K562 (cell line): ENCODE results near the gene UCP3. TPM values are rescaled to one million over a fixed set of nuclear protein-coding genes. Genes with fewer than 3 reads are reported as not detected.

ENCODE experiments used
- ATAC-seq: fragments of 200-7000 bp; cut with Tn5 transposase; 3 replicates; pipeline ENCODE4 v1.9.1; 2020; ENCODE audit warnings: moderate library complexity
- BruUV-seq: library from RNA; stranded (reverse); fragments of 400-500 nt; replicated peaks from 2 replicates; lab custom pipeline; 2021; lab: Mats Ljungman, UMichigan
- CTCF ChIA-PET: fragments of 300-600 bp; formaldehyde crosslinking; extraction: SDS; loops from one replicate; lab custom pipeline; 2021; ENCODE audit warnings: low intra/inter-chr PET ratio; lab: Yijun Ruan, JAX
- POLR2A ChIA-PET: fragments of 300-600, 350-650 bp; sonication (Branson Sonifier 250); formaldehyde crosslinking; extraction: SDS; loops from one replicate; lab custom pipeline; 2021; ENCODE audit warnings: antibody characterized with exemption, inconsistent platforms; lab: Yijun Ruan, JAX
- DNase-seq, 4 experiments: peaks; one replicate each; pipeline versions ENCODE4 v3.0.0 to v3.0.0-alpha.2; 2011 to 2018; ENCODE audit warnings: low spot score in 3 of 4, mixed read lengths in 3 of 4; ENCODE audit errors: extremely low read depth in 1 of 4
- FAIRE-seq: peaks from 2 replicates; lab custom pipeline; 2011; peaks lifted over from hg19 to GRCh38; lab: Jason Lieb, UNC
- H2AFZ ChIP-seq: 2 replicates; pipeline ENCODE4 v1.6.0; 2011; ENCODE audit warnings: low read depth, low read length, control low read depth, inconsistent platforms
- H3K27ac ChIP-seq: fragments of 200-600 bp; 3 replicates; pipeline ENCODE4 v1.8.0; 2011; ENCODE audit warnings: low read depth, mild to moderate bottlenecking, control low read depth, inconsistent platforms, low read length, moderate library complexity, mixed read lengths; ENCODE audit errors: extremely low read depth
- H3K27me3 ChIP-seq, 2 experiments: fragments of 300-600 bp in 1 of 2; 2 replicates in 1 of 2; 3 replicates in 1 of 2; pipeline versions ENCODE4 v1.6.0 to v1.8.0; 2011; ENCODE audit warnings: inconsistent platforms in 2 of 2, low read length in 2 of 2, mild to moderate bottlenecking in 1 of 2, mixed read lengths in 1 of 2, moderate library complexity in 1 of 2; ENCODE audit not compliant: control insufficient read depth in 2 of 2, insufficient read depth in 2 of 2
- H3K36me3 ChIP-seq: fragments of 300-600 bp; 3 replicates; pipeline ENCODE4 v1.8.0; 2011; ENCODE audit warnings: mild to moderate bottlenecking, low read length, inconsistent platforms; ENCODE audit not compliant: control insufficient read depth, insufficient read depth
- H3K4me1 ChIP-seq, 2 experiments: fragments of 200-600 bp in 1 of 2; replicated peaks in 1 of 2; 2 replicates in 1 of 2; 3 replicates in 1 of 2; pipeline versions ENCODE4 v1.5.1 to v1.8.0; 2011; ENCODE audit warnings: inconsistent platforms in 2 of 2, low read length in 2 of 2, mild to moderate bottlenecking in 1 of 2, mixed read lengths in 1 of 2, moderate library complexity in 1 of 2; ENCODE audit not compliant: control insufficient read depth in 2 of 2, insufficient read depth in 2 of 2
- H3K4me2 ChIP-seq: 2 replicates; pipeline ENCODE4 v1.6.1; 2011; ENCODE audit warnings: low read length, control low read depth, inconsistent platforms, mixed read lengths; ENCODE audit not compliant: insufficient read depth
- H3K4me3 ChIP-seq: fragments of 200-600 bp; sonication (generic), shearing (Covaris generic); 2 replicates; pipeline ENCODE4 v1.5.1; 2016; ENCODE audit warnings: control low read depth, inconsistent platforms
- H3K79me2 ChIP-seq: fragments of 200-600 bp; 3 replicates; pipeline ENCODE4 v1.8.0; 2011; ENCODE audit warnings: low read length, inconsistent platforms; ENCODE audit not compliant: control insufficient read depth, insufficient read depth
- H3K9ac ChIP-seq, 2 experiments: 2 replicates each; pipeline versions ENCODE4 v1.6.0 to v1.6.1; 2011; ENCODE audit warnings: low read depth in 2 of 2, low read length in 2 of 2, control low read depth in 1 of 2, inconsistent platforms in 1 of 2, mild to moderate bottlenecking in 1 of 2, mixed read lengths in 1 of 2; ENCODE audit not compliant: insufficient read depth in 1 of 2
- H3K9me1 ChIP-seq: one replicate; pipeline ENCODE4 v1.6.0; 2011; ENCODE audit warnings: inconsistent platforms, mild to moderate bottlenecking, low read length, moderate library complexity; ENCODE audit not compliant: control insufficient read depth, insufficient read depth
- H3K9me3 ChIP-seq: replicated peaks from 2 replicates; pipeline ENCODE4 v1.5.1; 2011; ENCODE audit warnings: low read depth, low read length, inconsistent platforms; ENCODE audit not compliant: control insufficient read depth, insufficient read depth
- H4K20me1 ChIP-seq: replicated peaks from 2 replicates; pipeline ENCODE4 v1.6.1; 2011; ENCODE audit warnings: low read length, inconsistent platforms, mixed read lengths; ENCODE audit not compliant: control insufficient read depth, insufficient read depth
- AFF1 ChIP-seq, 2 experiments: fragments of 450-650 bp; IDR thresholded peaks; 2 replicates each; pipeline ENCODE4 v1.6.1; 2018; ENCODE audit warnings: mild to moderate bottlenecking in 2 of 2, low read depth in 1 of 2; ENCODE audit not compliant: partially characterized antibody in 2 of 2
- CC2D1A ChIP-seq: fragments of 450-650 bp; IDR thresholded peaks from 2 replicates; pipeline ENCODE4 v1.6.1; 2017; ENCODE audit warnings: mild to moderate bottlenecking
- CEBPB ChIP-seq: fragments of 450-650 bp; IDR thresholded peaks from 2 replicates; pipeline ENCODE4 v1.6.1; 2016; ENCODE audit warnings: missing genetic modification characterization, missing compliant biosample characterization
- EZH2 ChIP-seq: IDR thresholded peaks from 2 replicates; pipeline ENCODE4 v1.6.1; 2012; ENCODE audit warnings: low read depth, mild to moderate bottlenecking, inconsistent platforms, low read length, borderline replicate concordance
- FOXK1 ChIP-seq: sonication (generic); formaldehyde crosslinking; IDR thresholded peaks from 2 replicates; pipeline ENCODE4 v1.8.0; 2022; ENCODE audit warnings: missing genetic modification reagents, mild to moderate bottlenecking, borderline replicate concordance
- HDAC8 ChIP-seq: fragments of 450-650 bp; IDR thresholded peaks from 2 replicates; pipeline ENCODE4 v1.6.1; 2016; ENCODE audit warnings: mild to moderate bottlenecking, missing genetic modification characterization, moderate library complexity, missing compliant biosample characterization
- HEY1 ChIP-seq: fragments of 250-450 bp; sonication (Bioruptor Pico); IDR thresholded peaks from 2 replicates; pipeline ENCODE4 v1.5.0; 2020; ENCODE audit warnings: mild to moderate bottlenecking, moderate library complexity, borderline replicate concordance
- NFATC3 ChIP-seq: fragments of 450-650 bp; IDR thresholded peaks from 2 replicates; pipeline ENCODE4 v1.6.1; 2017; ENCODE audit warnings: mild to moderate bottlenecking
- NFE2L1 ChIP-seq: fragments of 450-650 bp; IDR thresholded peaks from 2 replicates; pipeline ENCODE4 v1.6.1; 2016; ENCODE audit warnings: missing genetic modification characterization, low read depth, mild to moderate bottlenecking, missing compliant biosample characterization, moderate library complexity, borderline replicate concordance
- SFPQ ChIP-seq: fragments of 200-400 bp; formaldehyde crosslinking; IDR thresholded peaks from 2 replicates; pipeline ENCODE4 v1.6.1; 2017; ENCODE audit warnings: mild to moderate bottlenecking, low read depth, low read length, moderate library complexity
- SP2 ChIP-seq: IDR thresholded peaks from 2 replicates; pipeline ENCODE4 v1.6.1; 2011; ENCODE audit warnings: mild to moderate bottlenecking, low read depth, low read length, moderate library complexity; ENCODE audit not compliant: poor library complexity, severe bottlenecking; ENCODE audit errors: extremely low read depth
- WGBS: fragments of 100-300 bp; shearing (Covaris generic); methylation state at CpG from one replicate; pipeline ENCODE4 v1.1.6; 2016; ENCODE audit warnings: low coverage, mixed read lengths; ENCODE audit not compliant: insufficient coverage; ENCODE audit errors: missing lambda C conversion rate; 5-methylcytosine and 5-hydroxymethylcytosine counted together
- in situ Hi-C: fragments of 300-500 bp; cut with MboI; formaldehyde crosslinking; loops from 4 replicates; pipeline ENCODE4 v1.15.0; 2018; ENCODE audit warnings: inconsistent platforms, mixed read lengths
- intact Hi-C: fragments of 100-400 bp; cut with micrococcal nuclease; formaldehyde crosslinking; loops from 2 replicates; pipeline ENCODE4 v1.14.2; 2022
- polyA plus RNA-seq, 8 experiments: library from polyadenylated mRNA; depleted of rRNA in 4 of 8; stranded (reverse) in 5 of 8; unstranded in 3 of 8; fragments of >200 nt; fragmentation: Nextera tagmentation in 2 of 8; fragmentation: Illumina TruSeq in 1 of 8; extraction: Ambion mirVana in 2 of 8; extraction: Trizol in 1 of 8; gene quantifications; 2 replicates each; pipeline versions ENCODE4 v1.2.1 to v1.2.3, GENCODE V29; 2011 to 2014; ENCODE audit warnings: inconsistent platforms in 1 of 8, missing spikeins in 1 of 8
- total RNA-seq, 7 experiments: library from RNA; depleted of rRNA in 6 of 7; stranded (reverse); fragments of >200 nt in 6 of 7; fragmentation: Illumina TruSeq in 2 of 7; extraction: Trizol in 2 of 7; gene quantifications; 2 replicates each; pipeline versions ENCODE4 v1.2.1 to v1.2.3, GENCODE V29; 2011 to 2021; ENCODE audit warnings: low replicate concordance in 1 of 7

UCP3 gene
- total and polyA plus RNA-seq, 9 of the 15 experiments (the other 6 are each of a cell fraction or from before 2014, with no cell fraction given) = 0.05 to 0.65 (median 0.25) TPM; not detected in 2

- Histone ChIP-seq H3K4me1 (no peaks in the 10 kb centered on the region), H3K27me3 (no peaks in the 10 kb centered on the region), H3K4me3 (no peak overlapping the region), H3K9me3 (no peaks in the 10 kb centered on the region), H2AFZ (no peak overlapping the region), H3K4me2 (no peak overlapping the region), H4K20me1 (no peaks in the 10 kb centered on the region), H3K36me3 (peaks cover 16% of the 10 kb centered on the region), H3K27ac (no peak overlapping the region), H3K9me1 (no peaks in the 10 kb centered on the region), H3K9ac (no peak overlapping the region), H3K79me2 (no peaks in the 10 kb centered on the region)
- FAIRE-seq (no peak), ATAC-seq (no peak), DNase-seq (no peak)
- in situ Hi-C loops = no loop called here
- BruUV-seq = no TSS peak
- intact Hi-C loops = no loop called here
- ChIA-PET POLR2A (no interaction called here), CTCF (no interaction called here)
- 29% methylated on average over 2 of the region's 2 CpGs for whole genome bisulfite sequencing
- TF ChIP-seq CC2D1A = no peak
- TF ChIP-seq NFE2L1 (tag) = no peak
- no peak for TF ChIP-seq SP2
- no peak for TF ChIP-seq FOXK1
- TF ChIP-seq AFF1 (IDR thresholded peaks at IDR 0.05; ENCODE audit: low read depth in 1 of 2, partially characterized antibody in 2 of 2) = no peak
- TF ChIP-seq SFPQ = no peak
- no peak for TF ChIP-seq NFATC3
- no peak for TF ChIP-seq HEY1 (CRISPR knock-in tag)
- no peak for TF ChIP-seq EZH2
- no peak for TF ChIP-seq HDAC8
- TF ChIP-seq CEBPB (tag) = no peak
These were observed 35.7 kb upstream of the UCP3 start for GRCh38 chr11:74044538-74044937.
